ENCODE measurements around the gene GARNL3. TPM values are rescaled to one million over a fixed set of nuclear protein-coding genes. Genes with fewer than 3 reads are reported as not detected.

GARNL3 gene
- total and polyA plus RNA-seq, 2 experiments from 2014 or later, result 8.7 to 21.9 TPM

GRCh38 chr9:127415141-127415540, 150.6 kb downstream of the GARNL3 start:
- peaks cover 14% of the 10 kb centered on the region for H3K27me3 Mint-ChIP-seq (ENCODE audit: insufficient read depth, low read depth, poor library complexity)
- DNase-seq (ENCODE audit: low spot score) (no peak), ATAC-seq (no peak)
- Histone ChIP-seq H3K4me2 (no peak overlapping the region), H3K4me3 (no peak overlapping the region), H3K36me3 (ENCODE audit: insufficient read depth) (no peaks in the 10 kb centered on the region), H2AFZ (no peak overlapping the region), H3K27ac (ENCODE audit: low read depth) (no peak overlapping the region), H3K4me1 (ENCODE audit: insufficient read depth) (peaks cover 6% of the 10 kb centered on the region; the same call in 1 of the 2 replicates), H4K20me1 (replicated peaks; ENCODE audit: insufficient read depth) (no peaks in the 10 kb centered on the region), H3K9me2 (ENCODE audit: insufficient read depth) (no peaks in the 10 kb centered on the region), H3K27me3 (ENCODE audit: insufficient read depth) (no peaks in the 10 kb centered on the region), H3F3A (replicated peaks; ENCODE audit: low read depth) (0 out of 2 replicates have a peak, but pooled peaks cover 6% of the 10 kb centered on the region), H3K79me2 (replicated peaks; ENCODE audit: insufficient read depth) (no peaks in the 10 kb centered on the region)
- peaks cover 8% of the 10 kb centered on the region; the same call in 2 of the 3 replicates for H3K36me3 Mint-ChIP-seq (ENCODE audit: low read depth)
- no peak overlapping the region for H3K27ac Mint-ChIP-seq
- H3K4me1 Mint-ChIP-seq, result peaks cover 22% of the 10 kb centered on the region
- no peak for TF ChIP-seq EZH2phosphoT487 (IDR thresholded peaks at IDR 0.05; ENCODE audit: unreplicated experiment)
- TF ChIP-seq STAT1 (IDR thresholded peaks at IDR 0.05; ENCODE audit: unreplicated experiment), result no peak
- no peak for TF ChIP-seq ZNF114 (CRISPR knock-in tag; IDR thresholded peaks at IDR 0.05)
- no peak for TF ChIP-seq REST (IDR thresholded peaks at IDR 0.05; ENCODE audit: unreplicated experiment)
- no peak for TF ChIP-seq EZH2 (IDR thresholded peaks at IDR 0.05; ENCODE audit: low read depth, unreplicated experiment)
- TF ChIP-seq CREB1 (CRISPR knock-in tag; IDR thresholded peaks at IDR 0.05; ENCODE audit: low read depth), result no peak
- no peak for TF ChIP-seq POLR2AphosphoS5 (IDR thresholded peaks at IDR 0.05; ENCODE audit: low read depth)
- TF ChIP-seq NANOG (IDR thresholded peaks at IDR 0.05; ENCODE audit: borderline replicate concordance), result no peak
- no peak for TF ChIP-seq JUNB (IDR thresholded peaks at IDR 0.05; ENCODE audit: unreplicated experiment)
- TF ChIP-seq, protein P1, sequence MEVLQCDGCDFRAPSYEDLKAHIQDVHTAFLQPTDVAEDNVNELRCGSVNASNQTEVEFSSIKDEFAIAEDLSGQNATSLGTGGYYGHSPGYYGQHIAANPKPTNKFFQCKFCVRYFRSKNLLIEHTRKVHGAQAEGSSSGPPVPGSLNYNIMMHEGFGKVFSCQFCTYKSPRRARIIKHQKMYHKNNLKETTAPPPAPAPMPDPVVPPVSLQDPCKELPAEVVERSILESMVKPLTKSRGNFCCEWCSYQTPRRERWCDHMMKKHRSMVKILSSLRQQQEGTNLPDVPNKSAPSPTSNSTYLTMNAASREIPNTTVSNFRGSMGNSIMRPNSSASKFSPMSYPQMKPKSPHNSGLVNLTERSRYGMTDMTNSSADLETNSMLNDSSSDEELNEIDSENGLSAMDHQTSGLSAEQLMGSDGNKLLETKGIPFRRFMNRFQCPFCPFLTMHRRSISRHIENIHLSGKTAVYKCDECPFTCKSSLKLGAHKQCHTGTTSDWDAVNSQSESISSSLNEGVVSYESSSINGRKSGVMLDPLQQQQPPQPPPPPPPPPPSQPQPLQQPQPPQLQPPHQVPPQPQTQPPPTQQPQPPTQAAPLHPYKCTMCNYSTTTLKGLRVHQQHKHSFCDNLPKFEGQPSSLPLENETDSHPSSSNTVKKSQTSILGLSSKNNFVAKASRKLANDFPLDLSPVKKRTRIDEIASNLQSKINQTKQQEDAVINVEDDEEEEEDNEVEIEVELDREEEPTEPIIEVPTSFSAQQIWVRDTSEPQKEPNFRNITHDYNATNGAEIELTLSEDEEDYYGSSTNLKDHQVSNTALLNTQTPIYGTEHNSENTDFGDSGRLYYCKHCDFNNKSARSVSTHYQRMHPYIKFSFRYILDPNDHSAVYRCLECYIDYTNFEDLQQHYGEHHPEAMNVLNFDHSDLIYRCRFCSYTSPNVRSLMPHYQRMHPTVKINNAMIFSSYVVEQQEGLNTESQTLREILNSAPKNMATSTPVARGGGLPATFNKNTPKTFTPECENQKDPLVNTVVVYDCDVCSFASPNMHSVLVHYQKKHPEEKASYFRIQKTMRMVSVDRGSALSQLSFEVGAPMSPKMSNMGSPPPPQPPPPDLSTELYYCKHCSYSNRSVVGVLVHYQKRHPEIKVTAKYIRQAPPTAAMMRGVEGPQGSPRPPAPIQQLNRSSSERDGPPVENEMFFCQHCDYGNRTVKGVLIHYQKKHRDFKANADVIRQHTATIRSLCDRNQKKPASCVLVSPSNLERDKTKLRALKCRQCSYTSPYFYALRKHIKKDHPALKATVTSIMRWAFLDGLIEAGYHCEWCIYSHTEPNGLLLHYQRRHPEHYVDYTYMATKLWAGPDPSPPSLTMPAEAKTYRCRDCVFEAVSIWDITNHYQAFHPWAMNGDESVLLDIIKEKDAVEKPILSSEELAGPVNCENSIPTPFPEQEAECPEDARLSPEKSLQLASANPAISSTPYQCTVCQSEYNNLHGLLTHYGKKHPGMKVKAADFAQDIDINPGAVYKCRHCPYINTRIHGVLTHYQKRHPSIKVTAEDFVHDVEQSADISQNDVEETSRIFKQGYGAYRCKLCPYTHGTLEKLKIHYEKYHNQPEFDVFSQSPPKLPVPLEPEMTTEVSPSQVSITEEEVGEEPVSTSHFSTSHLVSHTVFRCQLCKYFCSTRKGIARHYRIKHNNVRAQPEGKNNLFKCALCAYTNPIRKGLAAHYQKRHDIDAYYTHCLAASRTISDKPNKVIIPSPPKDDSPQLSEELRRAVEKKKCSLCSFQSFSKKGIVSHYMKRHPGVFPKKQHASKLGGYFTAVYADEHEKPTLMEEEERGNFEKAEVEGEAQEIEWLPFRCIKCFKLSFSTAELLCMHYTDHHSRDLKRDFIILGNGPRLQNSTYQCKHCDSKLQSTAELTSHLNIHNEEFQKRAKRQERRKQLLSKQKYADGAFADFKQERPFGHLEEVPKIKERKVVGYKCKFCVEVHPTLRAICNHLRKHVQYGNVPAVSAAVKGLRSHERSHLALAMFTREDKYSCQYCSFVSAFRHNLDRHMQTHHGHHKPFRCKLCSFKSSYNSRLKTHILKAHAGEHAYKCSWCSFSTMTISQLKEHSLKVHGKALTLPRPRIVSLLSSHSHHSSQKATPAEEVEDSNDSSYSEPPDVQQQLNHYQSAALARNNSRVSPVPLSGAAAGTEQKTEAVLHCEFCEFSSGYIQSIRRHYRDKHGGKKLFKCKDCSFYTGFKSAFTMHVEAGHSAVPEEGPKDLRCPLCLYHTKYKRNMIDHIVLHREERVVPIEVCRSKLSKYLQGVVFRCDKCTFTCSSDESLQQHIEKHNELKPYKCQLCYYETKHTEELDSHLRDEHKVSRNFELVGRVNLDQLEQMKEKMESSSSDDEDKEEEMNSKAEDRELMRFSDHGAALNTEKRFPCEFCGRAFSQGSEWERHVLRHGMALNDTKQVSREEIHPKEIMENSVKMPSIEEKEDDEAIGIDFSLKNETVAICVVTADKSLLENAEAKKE (CRISPR knock-in tag; IDR thresholded peaks at IDR 0.05), result no peak
- TF ChIP-seq, protein P2, sequence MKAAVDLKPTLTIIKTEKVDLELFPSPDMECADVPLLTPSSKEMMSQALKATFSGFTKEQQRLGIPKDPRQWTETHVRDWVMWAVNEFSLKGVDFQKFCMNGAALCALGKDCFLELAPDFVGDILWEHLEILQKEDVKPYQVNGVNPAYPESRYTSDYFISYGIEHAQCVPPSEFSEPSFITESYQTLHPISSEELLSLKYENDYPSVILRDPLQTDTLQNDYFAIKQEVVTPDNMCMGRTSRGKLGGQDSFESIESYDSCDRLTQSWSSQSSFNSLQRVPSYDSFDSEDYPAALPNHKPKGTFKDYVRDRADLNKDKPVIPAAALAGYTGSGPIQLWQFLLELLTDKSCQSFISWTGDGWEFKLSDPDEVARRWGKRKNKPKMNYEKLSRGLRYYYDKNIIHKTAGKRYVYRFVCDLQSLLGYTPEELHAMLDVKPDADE (IDR thresholded peaks at IDR 0.05), result no peak
- TF ChIP-seq ZNF331 (CRISPR knock-in tag; IDR thresholded peaks at IDR 0.05; ENCODE audit: low read depth), result no peak
- H3K9me3 Mint-ChIP-seq, result no peaks in the 10 kb centered on the region
- H3K4me3 Mint-ChIP-seq, result no peak overlapping the region
